ENCODE results near the gene PEX16. TPM values are rescaled to one million over a fixed set of nuclear protein-coding genes. Genes with fewer than 3 reads are reported as not detected.

PEX16 gene
- total and polyA plus RNA-seq, 9 of the 15 experiments (the other 6 are each of a cell fraction or from before 2014, with no cell fraction given) = 1.5 to 43.9 (median 14.6) TPM

DNA sequence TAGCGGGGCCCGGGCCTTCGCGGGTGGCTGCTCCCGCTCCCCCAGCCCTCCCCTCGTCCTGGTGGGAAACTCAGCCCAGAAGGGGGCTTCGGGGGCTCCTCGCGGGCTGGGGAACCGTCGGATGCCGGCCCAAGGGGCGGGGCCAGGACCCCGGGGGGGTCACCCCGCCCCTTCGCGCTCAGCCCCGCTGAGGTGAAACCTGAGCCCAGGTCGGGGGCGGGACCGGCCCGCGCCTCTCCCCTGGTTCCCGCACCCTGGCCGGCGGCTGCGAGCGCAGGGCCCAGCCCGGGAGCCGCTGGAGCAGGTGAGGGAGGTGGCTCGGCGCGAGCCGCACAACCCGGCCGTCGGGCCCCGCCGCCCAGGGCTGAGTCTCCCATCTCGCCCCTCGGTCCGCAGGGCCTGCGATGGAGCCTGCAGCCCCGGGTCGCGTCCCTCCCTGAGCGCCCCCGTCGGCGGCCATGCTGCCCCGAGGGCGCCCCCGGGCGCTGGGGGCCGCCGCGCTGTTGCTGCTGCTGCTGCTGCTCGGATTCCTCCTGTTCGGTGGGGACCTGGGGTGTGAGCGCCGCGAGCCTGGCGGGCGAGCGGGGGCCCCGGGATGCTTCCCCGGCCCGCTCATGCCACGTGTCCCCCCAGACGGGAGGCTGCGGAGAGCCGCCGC is 4.9 kb upstream of the PEX16 start, which contains the start of gene LARGE2 (continued):
- TF ChIP-seq CREB1 (IDR thresholded peaks at IDR 0.05) = no peak
- TF ChIP-seq CREB1 (CRISPR knock-in tag; IDR thresholded peaks at IDR 0.05) = no peak
- TF ChIP-seq ZFPM2 (CRISPR knock-in tag; IDR thresholded peaks at IDR 0.05) = no peak
- TF ChIP-seq ZFX (CRISPR knock-in tag; IDR thresholded peaks at IDR 0.05) = peak; percentile 61
- TF ChIP-seq TEAD1 (CRISPR knock-in tag; IDR thresholded peaks at IDR 0.05) = no peak
- TF ChIP-seq, protein P1, sequence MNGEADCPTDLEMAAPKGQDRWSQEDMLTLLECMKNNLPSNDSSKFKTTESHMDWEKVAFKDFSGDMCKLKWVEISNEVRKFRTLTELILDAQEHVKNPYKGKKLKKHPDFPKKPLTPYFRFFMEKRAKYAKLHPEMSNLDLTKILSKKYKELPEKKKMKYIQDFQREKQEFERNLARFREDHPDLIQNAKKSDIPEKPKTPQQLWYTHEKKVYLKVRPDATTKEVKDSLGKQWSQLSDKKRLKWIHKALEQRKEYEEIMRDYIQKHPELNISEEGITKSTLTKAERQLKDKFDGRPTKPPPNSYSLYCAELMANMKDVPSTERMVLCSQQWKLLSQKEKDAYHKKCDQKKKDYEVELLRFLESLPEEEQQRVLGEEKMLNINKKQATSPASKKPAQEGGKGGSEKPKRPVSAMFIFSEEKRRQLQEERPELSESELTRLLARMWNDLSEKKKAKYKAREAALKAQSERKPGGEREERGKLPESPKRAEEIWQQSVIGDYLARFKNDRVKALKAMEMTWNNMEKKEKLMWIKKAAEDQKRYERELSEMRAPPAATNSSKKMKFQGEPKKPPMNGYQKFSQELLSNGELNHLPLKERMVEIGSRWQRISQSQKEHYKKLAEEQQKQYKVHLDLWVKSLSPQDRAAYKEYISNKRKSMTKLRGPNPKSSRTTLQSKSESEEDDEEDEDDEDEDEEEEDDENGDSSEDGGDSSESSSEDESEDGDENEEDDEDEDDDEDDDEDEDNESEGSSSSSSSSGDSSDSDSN (IDR thresholded peaks at IDR 0.05; ENCODE audit: borderline replicate concordance in 1 of 2, low read depth in 2 of 2, low read length in 2 of 2) = 0 out of 4 replicates have a peak, but pooled peaks of 1 of the 2 experiments have one; percentile 18
- TF ChIP-seq HNRNPK (IDR thresholded peaks at IDR 0.05; ENCODE audit: low read depth, low read length, poor library complexity, severe bottlenecking) = peak; percentile 49
- TF ChIP-seq KAT2B (IDR thresholded peaks at IDR 0.05; ENCODE audit: low read depth, low read length) = no peak
- TF ChIP-seq KDM5B (IDR thresholded peaks at IDR 0.05; ENCODE audit: insufficient replicate concordance, low read depth, low read length) = no peak
- no peak for TF ChIP-seq RBM25 (IDR thresholded peaks at IDR 0.05; ENCODE audit: low read depth, low read length, severe bottlenecking)
- TF ChIP-seq HMG20A (CRISPR knock-in tag; conservative IDR thresholded peaks at IDR 0.05) = no peak
- TF ChIP-seq, protein P2, sequence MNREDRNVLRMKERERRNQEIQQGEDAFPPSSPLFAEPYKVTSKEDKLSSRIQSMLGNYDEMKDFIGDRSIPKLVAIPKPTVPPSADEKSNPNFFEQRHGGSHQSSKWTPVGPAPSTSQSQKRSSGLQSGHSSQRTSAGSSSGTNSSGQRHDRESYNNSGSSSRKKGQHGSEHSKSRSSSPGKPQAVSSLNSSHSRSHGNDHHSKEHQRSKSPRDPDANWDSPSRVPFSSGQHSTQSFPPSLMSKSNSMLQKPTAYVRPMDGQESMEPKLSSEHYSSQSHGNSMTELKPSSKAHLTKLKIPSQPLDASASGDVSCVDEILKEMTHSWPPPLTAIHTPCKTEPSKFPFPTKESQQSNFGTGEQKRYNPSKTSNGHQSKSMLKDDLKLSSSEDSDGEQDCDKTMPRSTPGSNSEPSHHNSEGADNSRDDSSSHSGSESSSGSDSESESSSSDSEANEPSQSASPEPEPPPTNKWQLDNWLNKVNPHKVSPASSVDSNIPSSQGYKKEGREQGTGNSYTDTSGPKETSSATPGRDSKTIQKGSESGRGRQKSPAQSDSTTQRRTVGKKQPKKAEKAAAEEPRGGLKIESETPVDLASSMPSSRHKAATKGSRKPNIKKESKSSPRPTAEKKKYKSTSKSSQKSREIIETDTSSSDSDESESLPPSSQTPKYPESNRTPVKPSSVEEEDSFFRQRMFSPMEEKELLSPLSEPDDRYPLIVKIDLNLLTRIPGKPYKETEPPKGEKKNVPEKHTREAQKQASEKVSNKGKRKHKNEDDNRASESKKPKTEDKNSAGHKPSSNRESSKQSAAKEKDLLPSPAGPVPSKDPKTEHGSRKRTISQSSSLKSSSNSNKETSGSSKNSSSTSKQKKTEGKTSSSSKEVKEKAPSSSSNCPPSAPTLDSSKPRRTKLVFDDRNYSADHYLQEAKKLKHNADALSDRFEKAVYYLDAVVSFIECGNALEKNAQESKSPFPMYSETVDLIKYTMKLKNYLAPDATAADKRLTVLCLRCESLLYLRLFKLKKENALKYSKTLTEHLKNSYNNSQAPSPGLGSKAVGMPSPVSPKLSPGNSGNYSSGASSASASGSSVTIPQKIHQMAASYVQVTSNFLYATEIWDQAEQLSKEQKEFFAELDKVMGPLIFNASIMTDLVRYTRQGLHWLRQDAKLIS (CRISPR knock-in tag; IDR thresholded peaks at IDR 0.05) = no peak
- TF ChIP-seq C11orf30 (IDR thresholded peaks at IDR 0.05; ENCODE audit: low read depth) = no peak
- TF ChIP-seq, protein P3, sequence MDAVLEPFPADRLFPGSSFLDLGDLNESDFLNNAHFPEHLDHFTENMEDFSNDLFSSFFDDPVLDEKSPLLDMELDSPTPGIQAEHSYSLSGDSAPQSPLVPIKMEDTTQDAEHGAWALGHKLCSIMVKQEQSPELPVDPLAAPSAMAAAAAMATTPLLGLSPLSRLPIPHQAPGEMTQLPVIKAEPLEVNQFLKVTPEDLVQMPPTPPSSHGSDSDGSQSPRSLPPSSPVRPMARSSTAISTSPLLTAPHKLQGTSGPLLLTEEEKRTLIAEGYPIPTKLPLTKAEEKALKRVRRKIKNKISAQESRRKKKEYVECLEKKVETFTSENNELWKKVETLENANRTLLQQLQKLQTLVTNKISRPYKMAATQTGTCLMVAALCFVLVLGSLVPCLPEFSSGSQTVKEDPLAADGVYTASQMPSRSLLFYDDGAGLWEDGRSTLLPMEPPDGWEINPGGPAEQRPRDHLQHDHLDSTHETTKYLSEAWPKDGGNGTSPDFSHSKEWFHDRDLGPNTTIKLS (IDR thresholded peaks at IDR 0.05; ENCODE audit: borderline replicate concordance, low read depth) = peak; percentile 51; the same call in 1 of the 2 replicates
- no peak for TF ChIP-seq HDAC3 (IDR thresholded peaks at IDR 0.05; ENCODE audit: borderline replicate concordance, partially characterized antibody)
- TF ChIP-seq ASH1L (IDR thresholded peaks at IDR 0.05; ENCODE audit: borderline replicate concordance, low read depth, partially characterized antibody) = no peak
- TF ChIP-seq ZNF324 (CRISPR knock-in tag; IDR thresholded peaks at IDR 0.05) = no peak
- TF ChIP-seq, protein P4, sequence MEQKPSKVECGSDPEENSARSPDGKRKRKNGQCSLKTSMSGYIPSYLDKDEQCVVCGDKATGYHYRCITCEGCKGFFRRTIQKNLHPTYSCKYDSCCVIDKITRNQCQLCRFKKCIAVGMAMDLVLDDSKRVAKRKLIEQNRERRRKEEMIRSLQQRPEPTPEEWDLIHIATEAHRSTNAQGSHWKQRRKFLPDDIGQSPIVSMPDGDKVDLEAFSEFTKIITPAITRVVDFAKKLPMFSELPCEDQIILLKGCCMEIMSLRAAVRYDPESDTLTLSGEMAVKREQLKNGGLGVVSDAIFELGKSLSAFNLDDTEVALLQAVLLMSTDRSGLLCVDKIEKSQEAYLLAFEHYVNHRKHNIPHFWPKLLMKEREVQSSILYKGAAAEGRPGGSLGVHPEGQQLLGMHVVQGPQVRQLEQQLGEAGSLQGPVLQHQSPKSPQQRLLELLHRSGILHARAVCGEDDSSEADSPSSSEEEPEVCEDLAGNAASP (IDR thresholded peaks at IDR 0.05) = no peak

Measured in K562 (cell line).